Neural crest cell (in vitro differentiated cells): Measurements from ENCODE around the gene COQ2. TPM values are rescaled to one million over a fixed set of nuclear protein-coding genes. Genes with fewer than 3 reads are reported as not detected.

Experiments
- DNase-seq: peaks from one replicate; pipeline ENCODE4 v3.0.0; 2021; ENCODE audit warnings: low read depth, mixed read lengths, low spot score
- H3K27ac Mint-ChIP-seq: one replicate; pipeline ENCODE4 v1.8.0; 2021; ENCODE audit warnings: mild to moderate bottlenecking, mixed read lengths; ENCODE audit not compliant: unreplicated experiment
- H3K27me3 Mint-ChIP-seq: 2 replicates; pipeline ENCODE4 v1.8.0; 2021; ENCODE audit warnings: low read depth, mild to moderate bottlenecking, mixed read lengths
- H3K36me3 Mint-ChIP-seq: 2 replicates; pipeline ENCODE4 v1.8.0; 2021; ENCODE audit warnings: low read depth, mild to moderate bottlenecking, mixed read lengths
- H3K4me1 Mint-ChIP-seq: 2 replicates; pipeline ENCODE4 v1.8.0; 2021; ENCODE audit warnings: mixed read lengths
- H3K4me3 Mint-ChIP-seq: one replicate; pipeline ENCODE4 v1.8.0; 2021; ENCODE audit warnings: mild to moderate bottlenecking, mixed read lengths
- H3K9me3 Mint-ChIP-seq: 2 replicates; pipeline ENCODE4 v1.8.0; 2021; ENCODE audit warnings: mixed read lengths
- total RNA-seq: library from RNA; stranded (reverse); gene quantifications from 2 replicates; pipeline ENCODE4 v1.2.1, GENCODE V29; 2021
- TF ChIP-seq, protein P1 (sequence below): fragments of 200-600 bp; sonication (generic); conservative IDR thresholded peaks from 2 replicates; pipeline ENCODE4 v1.5.0; 2021; ENCODE audit warnings: antibody characterized with exemption, mild to moderate bottlenecking

The COQ2 gene
- total RNA-seq, 1 donor from 2014 or later, result 21.9 TPM

GRCh38 chr4:83267830-83268475, 16.6 kb downstream of the COQ2 start:
- Mint-ChIP-seq H3K4me3 (no peak overlapping the region), H3K27me3 (no peaks in the 10 kb centered on the region), H3K27ac (no peak overlapping the region), H3K4me1 (no peaks in the 10 kb centered on the region), H3K9me3 (no peaks in the 10 kb centered on the region), H3K36me3 (no peaks in the 10 kb centered on the region)
- DNase-seq, result no peak
- TF ChIP-seq, protein P1, sequence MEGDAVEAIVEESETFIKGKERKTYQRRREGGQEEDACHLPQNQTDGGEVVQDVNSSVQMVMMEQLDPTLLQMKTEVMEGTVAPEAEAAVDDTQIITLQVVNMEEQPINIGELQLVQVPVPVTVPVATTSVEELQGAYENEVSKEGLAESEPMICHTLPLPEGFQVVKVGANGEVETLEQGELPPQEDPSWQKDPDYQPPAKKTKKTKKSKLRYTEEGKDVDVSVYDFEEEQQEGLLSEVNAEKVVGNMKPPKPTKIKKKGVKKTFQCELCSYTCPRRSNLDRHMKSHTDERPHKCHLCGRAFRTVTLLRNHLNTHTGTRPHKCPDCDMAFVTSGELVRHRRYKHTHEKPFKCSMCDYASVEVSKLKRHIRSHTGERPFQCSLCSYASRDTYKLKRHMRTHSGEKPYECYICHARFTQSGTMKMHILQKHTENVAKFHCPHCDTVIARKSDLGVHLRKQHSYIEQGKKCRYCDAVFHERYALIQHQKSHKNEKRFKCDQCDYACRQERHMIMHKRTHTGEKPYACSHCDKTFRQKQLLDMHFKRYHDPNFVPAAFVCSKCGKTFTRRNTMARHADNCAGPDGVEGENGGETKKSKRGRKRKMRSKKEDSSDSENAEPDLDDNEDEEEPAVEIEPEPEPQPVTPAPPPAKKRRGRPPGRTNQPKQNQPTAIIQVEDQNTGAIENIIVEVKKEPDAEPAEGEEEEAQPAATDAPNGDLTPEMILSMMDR, result no peak

DNA sequence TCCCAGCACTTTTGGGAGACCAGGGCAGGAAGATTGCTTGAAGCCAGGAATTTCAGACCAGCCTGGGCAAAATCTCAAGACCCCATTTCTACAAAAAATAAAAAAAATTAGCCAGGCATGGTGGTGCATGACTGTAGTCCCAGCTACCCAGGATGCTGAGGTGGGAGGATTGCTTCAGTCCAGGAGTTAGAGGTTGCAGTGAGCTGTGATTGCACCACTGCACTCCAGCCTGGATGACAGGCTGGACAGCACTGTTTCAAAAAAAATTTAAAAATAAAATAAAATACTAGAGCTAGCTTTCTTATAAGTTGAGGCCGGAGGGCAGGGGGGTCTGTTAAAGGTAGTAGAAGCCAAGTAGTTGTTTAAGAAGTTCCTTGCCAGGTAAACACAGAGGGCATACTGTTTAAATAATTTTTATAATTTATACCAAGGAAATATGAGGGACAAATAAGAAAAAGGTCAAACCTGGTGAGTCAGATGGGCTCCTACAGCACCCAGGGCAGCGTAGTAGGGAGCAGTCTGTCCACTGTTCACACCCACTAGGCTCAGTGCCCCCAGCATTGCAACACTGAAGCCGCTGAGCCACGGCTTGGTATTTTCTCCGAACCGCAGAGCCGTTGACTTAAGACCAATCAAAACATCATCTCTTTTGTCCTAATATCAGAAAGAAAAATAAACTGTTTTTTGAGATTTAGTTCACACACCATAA, 17.3 kb downstream of the COQ2 start:
- H3K4me3 Mint-ChIP-seq, result no peak overlapping the region
- TF ChIP-seq, protein P1, result no peak
- H3K27me3 Mint-ChIP-seq, result no peaks in the 10 kb centered on the region
- H3K9me3 Mint-ChIP-seq, result no peaks in the 10 kb centered on the region
- DNase-seq, result no peak
- H3K4me1 Mint-ChIP-seq, result no peaks in the 10 kb centered on the region
- H3K27ac Mint-ChIP-seq, result no peak overlapping the region
- H3K36me3 Mint-ChIP-seq, result no peaks in the 10 kb centered on the region

GRCh38 chr4:83266689-83267088, 17.9 kb downstream of the COQ2 start:
- DNase-seq, result no peak
- TF ChIP-seq, protein P1, result no peak
- H3K9me3 Mint-ChIP-seq, result no peaks in the 10 kb centered on the region
- H3K27me3 Mint-ChIP-seq, result no peaks in the 10 kb centered on the region
- no peak overlapping the region for H3K4me3 Mint-ChIP-seq
- H3K36me3 Mint-ChIP-seq, result no peaks in the 10 kb centered on the region
- H3K27ac Mint-ChIP-seq, result no peak overlapping the region
- no peaks in the 10 kb centered on the region for H3K4me1 Mint-ChIP-seq

DNA sequence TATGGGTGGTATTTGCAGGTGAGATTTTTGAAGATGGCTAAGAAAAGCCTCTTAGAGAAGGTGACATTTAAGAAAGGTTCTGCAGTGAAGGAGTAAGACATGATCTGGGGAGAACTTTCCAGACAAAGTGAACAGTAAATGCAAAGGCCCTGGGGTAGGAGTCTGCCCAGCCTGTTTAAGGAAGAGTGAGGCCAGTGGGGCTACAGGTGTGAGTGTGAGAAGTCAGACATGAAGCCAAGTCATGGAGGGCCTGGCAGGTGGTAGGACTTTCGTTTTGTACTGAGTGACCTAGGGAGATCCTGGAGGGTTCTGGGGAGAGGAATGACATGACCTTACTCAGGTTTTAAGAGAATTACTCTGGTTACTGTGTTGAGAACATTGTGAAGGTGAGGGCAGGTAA, 21.5 kb downstream of the COQ2 start:
- H3K36me3 Mint-ChIP-seq, result no peaks in the 10 kb centered on the region
- TF ChIP-seq, protein P1, result no peak
- H3K27ac Mint-ChIP-seq, result no peak overlapping the region
- no peaks in the 10 kb centered on the region for H3K9me3 Mint-ChIP-seq
- DNase-seq, result no peak
- H3K4me1 Mint-ChIP-seq, result peaks cover 7% of the 10 kb centered on the region
- no peak overlapping the region for H3K4me3 Mint-ChIP-seq
- no peaks in the 10 kb centered on the region for H3K27me3 Mint-ChIP-seq

- Mint-ChIP-seq H3K36me3 (no peaks in the 10 kb centered on the region), H3K4me1 (peaks cover 11% of the 10 kb centered on the region), H3K27me3 (no peaks in the 10 kb centered on the region), H3K27ac (no peak overlapping the region), H3K4me3 (no peak overlapping the region), H3K9me3 (no peaks in the 10 kb centered on the region)
- no peak for DNase-seq
- TF ChIP-seq, protein P1, result no peak
Measured at GRCh38 chr4:83262682-83263081, 21.9 kb downstream of the COQ2 start.
